Measurements from ENCODE around the gene DUSP10.

DUSP10 gene

GRCh38 chr1:221678014-221678413 is 63.9 kb downstream of the DUSP10 start:
- no peak for TF ChIP-seq CTCF (IDR thresholded peaks at IDR 0.05; ENCODE audit: insufficient read depth, low read length, poor library complexity, severe bottlenecking)
- TF ChIP-seq EZH2phosphoT487 (conservative IDR thresholded peaks at IDR 0.05; ENCODE audit: low read length), result no peak
- Histone ChIP-seq H3K4me2 (ENCODE audit: low read depth, low read length, poor library complexity, severe bottlenecking) (no peak overlapping the region), H3K27me3 (ENCODE audit: low read length) (no peaks in the 10 kb centered on the region), H4K20me1 (ENCODE audit: low read depth, low read length) (no peaks in the 10 kb centered on the region), H3K9me3 (ENCODE audit: insufficient read depth, low read length) (peaks cover 7% of the 10 kb centered on the region; the same call in 1 of the 2 replicates), H3K4me3 (ENCODE audit: insufficient read depth, low read length, poor library complexity, severe bottlenecking) (no peak overlapping the region), H3K79me2 (ENCODE audit: insufficient read depth, low read length) (no peaks in the 10 kb centered on the region), H3K9me2 (replicated peaks; ENCODE audit: insufficient read depth, low read length) (no peaks in the 10 kb centered on the region), H3K36me3 (ENCODE audit: low read length) (peaks cover 5% of the 10 kb centered on the region; the same call in 1 of the 2 replicates), H3K9ac (ENCODE audit: low read length) (no peak overlapping the region), H2AFZ (ENCODE audit: low read depth, low read length, severe bottlenecking) (no peak overlapping the region), H3K27ac (ENCODE audit: low read depth, low read length) (no peak overlapping the region), H3F3A (ENCODE audit: insufficient read depth) (no peaks in the 10 kb centered on the region)

GRCh38 chr1:221675880-221676800 is 65.7 kb downstream of the DUSP10 start:
- peaks cover 5% of the 10 kb centered on the region; the same call in 1 of the 2 replicates for H3K36me3 ChIP-seq (ENCODE audit: low read length)
- TF ChIP-seq CTCF (IDR thresholded peaks at IDR 0.05; ENCODE audit: insufficient read depth, low read length, poor library complexity, severe bottlenecking), result no peak
- no peak for TF ChIP-seq EZH2phosphoT487 (conservative IDR thresholded peaks at IDR 0.05; ENCODE audit: low read length)
- H3F3A ChIP-seq (ENCODE audit: insufficient read depth), result no peaks in the 10 kb centered on the region
- H3K4me3 ChIP-seq (ENCODE audit: insufficient read depth, low read length, poor library complexity, severe bottlenecking), result no peak overlapping the region
- H3K9me3 ChIP-seq (ENCODE audit: insufficient read depth, low read length), result peaks cover 7% of the 10 kb centered on the region; the same call in 1 of the 2 replicates
- no peak overlapping the region for H3K9ac ChIP-seq (ENCODE audit: low read length)
- H2AFZ ChIP-seq (ENCODE audit: low read depth, low read length, severe bottlenecking), result no peak overlapping the region
- no peaks in the 10 kb centered on the region for H3K79me2 ChIP-seq (ENCODE audit: insufficient read depth, low read length)
- no peaks in the 10 kb centered on the region for H3K9me2 ChIP-seq (replicated peaks; ENCODE audit: insufficient read depth, low read length)
- H3K27ac ChIP-seq (ENCODE audit: low read depth, low read length), result no peak overlapping the region
- no peak overlapping the region for H3K4me2 ChIP-seq (ENCODE audit: low read depth, low read length, poor library complexity, severe bottlenecking)
- H4K20me1 ChIP-seq (ENCODE audit: low read depth, low read length), result no peaks in the 10 kb centered on the region
- no peaks in the 10 kb centered on the region for H3K27me3 ChIP-seq (ENCODE audit: low read length)

GRCh38 chr1:221672965-221673364 is 68.9 kb downstream of the DUSP10 start:
- Histone ChIP-seq H4K20me1 (ENCODE audit: low read depth, low read length) (no peaks in the 10 kb centered on the region), H2AFZ (ENCODE audit: low read depth, low read length, severe bottlenecking) (no peak overlapping the region)
- TF ChIP-seq EZH2phosphoT487 (conservative IDR thresholded peaks at IDR 0.05; ENCODE audit: low read length) (no peak), CTCF (IDR thresholded peaks at IDR 0.05; ENCODE audit: insufficient read depth, low read length, poor library complexity, severe bottlenecking) (no peak)

More at GRCh38 chr1:221672965-221673364, 68.9 kb downstream of the DUSP10 start:
- no peak overlapping the region for H3K9ac ChIP-seq (ENCODE audit: low read length)
- no peaks in the 10 kb centered on the region for H3K9me3 ChIP-seq (ENCODE audit: insufficient read depth, low read length)
- H3K9me2 ChIP-seq (replicated peaks; ENCODE audit: insufficient read depth, low read length), result no peaks in the 10 kb centered on the region
- H3K4me2 ChIP-seq (ENCODE audit: low read depth, low read length, poor library complexity, severe bottlenecking), result no peak overlapping the region
- no peak overlapping the region for H3K4me3 ChIP-seq (ENCODE audit: insufficient read depth, low read length, poor library complexity, severe bottlenecking)
- H3K36me3 ChIP-seq (ENCODE audit: low read length), result no peaks in the 10 kb centered on the region
- no peaks in the 10 kb centered on the region for H3K79me2 ChIP-seq (ENCODE audit: insufficient read depth, low read length)
- no peaks in the 10 kb centered on the region for H3F3A ChIP-seq (ENCODE audit: insufficient read depth)
- H3K27ac ChIP-seq (ENCODE audit: low read depth, low read length), result no peak overlapping the region
- no peaks in the 10 kb centered on the region for H3K27me3 ChIP-seq (ENCODE audit: low read length)
